GM10248 (cell line): ENCODE data around the gene FEM1C.

Experiments
- CTCF ChIA-PET: fragments of 300-600 bp; sonication (Branson Sonifier 250); formaldehyde crosslinking; extraction: SDS; loops from one replicate; lab custom pipeline; 2021; ENCODE audit warnings: antibody characterized with exemption; lab: Yijun Ruan, JAX
- POLR2A ChIA-PET: fragments of 350-650 bp; sonication (Branson Sonifier 250); formaldehyde crosslinking; extraction: SDS; loops from one replicate; lab custom pipeline; 2020; ENCODE audit warnings: antibody characterized with exemption; lab: Yijun Ruan, JAX
- DNase-seq: peaks from one replicate; pipeline ENCODE4 v3.0.0; 2012; ENCODE audit errors: extremely low spot score
- CTCF ChIP-seq: IDR thresholded peaks from 2 replicates; pipeline ENCODE4 v1.5.1; 2012; ENCODE audit warnings: mild to moderate bottlenecking, low read depth; ENCODE audit errors: extremely low read depth, missing control alignments, control extremely low read depth

FEM1C gene

GRCh38 chr5:115577329-115577728, 32.8 kb upstream of the FEM1C start:
- TF ChIP-seq CTCF, result no peak
- POLR2A ChIA-PET, result interaction anchor here (1.4 kb wide), 1 partner anchor 24 kb away, joined by 4 read pairs; no protein-coding TSS in a partner anchor
- no peak for DNase-seq
- CTCF ChIA-PET, result interaction anchor here (1.5 to 9.9 kb wide), 7 partner anchors 9 to 268 kb away, joined by 3 to 111 read pairs (median 5); no protein-coding TSS in a partner anchor

GRCh38 chr5:115575167-115576070, 30.8 kb upstream of the FEM1C start:
- POLR2A ChIA-PET, result interaction anchor here (0.6 to 1.1 kb wide), 2 partner anchors 33 to 43 kb away, joined by 3 read pairs; no protein-coding TSS in a partner anchor
- CTCF ChIA-PET, result interaction anchor here (0.6 to 9.9 kb wide), 31 partner anchors 8 to 389 kb away, joined by 3 to 111 read pairs (median 4); partner anchors contain the start of genes CCDC112 and FEM1C
- DNase-seq, result peak; percentile 35
- no peak for TF ChIP-seq CTCF

GRCh38 chr5:115573133-115573532, 28.6 kb upstream of the FEM1C start:
- ChIA-PET POLR2A (no interaction called here), CTCF (interaction anchor here (0.9 to 9.9 kb wide), 7 partner anchors 10 to 264 kb away, joined by 3 to 111 read pairs (median 11); partner anchors contain the start of gene FEM1C)
- no peak for TF ChIP-seq CTCF
- no peak for DNase-seq

- ChIA-PET CTCF (interaction anchor here (1.2 to 9.9 kb wide), 9 partner anchors 10 to 262 kb away, joined by 3 to 111 read pairs (median 5); partner anchors contain the start of gene FEM1C), POLR2A (interaction anchor here (0.7 kb wide), 1 partner anchor 900 kb away, joined by 3 read pairs; no protein-coding TSS in a partner anchor)
Observed at GRCh38 chr5:115571441-115571878, 26.9 kb upstream of the FEM1C start.

GRCh38 chr5:115568668-115569067, 24.1 kb upstream of the FEM1C start:
- ChIA-PET CTCF (interaction anchor here (2.2 to 4.4 kb wide), 3 partner anchors 9 to 17 kb away, joined by 5 to 26 read pairs (median 12); no protein-coding TSS in a partner anchor), POLR2A (no interaction called here)
- TF ChIP-seq CTCF, result no peak
- DNase-seq, result no peak

More at GRCh38 chr5:115571441-115571878, 26.9 kb upstream of the FEM1C start:
- no peak for TF ChIP-seq CTCF
- no peak for DNase-seq

DNA sequence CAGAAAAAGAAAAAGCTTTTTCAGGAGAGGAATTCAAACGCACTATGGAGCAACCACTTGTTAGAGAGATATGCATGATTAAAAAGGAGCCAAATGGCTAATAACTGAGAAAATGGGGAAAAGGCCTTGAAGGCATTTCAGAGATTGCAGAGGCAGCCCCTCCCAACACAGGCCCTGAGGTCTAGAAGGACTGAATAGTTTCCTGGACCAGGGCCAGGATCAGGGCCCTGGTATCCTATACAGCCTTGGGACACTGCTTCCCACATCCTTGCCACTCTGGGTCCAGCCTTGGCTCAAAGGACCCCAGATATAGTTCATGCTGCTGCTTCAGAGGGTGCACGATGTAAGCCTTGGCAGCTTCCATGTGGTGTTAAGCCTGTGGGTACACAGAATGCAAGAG, 20.7 kb upstream of the FEM1C start:
- ChIA-PET POLR2A (no interaction called here), CTCF (interaction anchor here (2.0 to 3.5 kb wide), 3 partner anchors 10 to 14 kb away, joined by 7 to 15 read pairs (median 12); no protein-coding TSS in a partner anchor)
- no peak for DNase-seq
- TF ChIP-seq CTCF, result no peak
